Right atrium auricular region (tissue), 2 donors: ENCODE data around the gene WNT9B. TPM values are rescaled to one million over a fixed set of nuclear protein-coding genes. Genes with fewer than 3 reads are reported as not detected.

Experiments
- DNase-seq: peaks from one replicate; pipeline ENCODE4 v3.0.0-alpha.2; 2019; ENCODE audit warnings: low spot score
- H3K27ac ChIP-seq, 2 donors: fragments of 200-600 bp; sonication (generic); 1 replicate in 1 of 2; 2 replicates in 1 of 2; pipeline ENCODE4 v1.5.1; 2016 to 2019
- H3K27me3 ChIP-seq, 2 donors: fragments of 200-600 bp; sonication (generic); one replicate each; pipeline versions ENCODE4 v1.5.1 to v1.6.0; 2017 to 2019
- H3K36me3 ChIP-seq: fragments of 200-600 bp; sonication (generic); one replicate; pipeline ENCODE4 v1.5.1; 2016
- H3K4me1 ChIP-seq, 2 donors: fragments of 200-600 bp; sonication (generic); one replicate each; pipeline versions ENCODE4 v1.5.1 to v1.6.0; 2017 to 2019
- H3K4me3 ChIP-seq, 2 donors: fragments of 200-600 bp; sonication (generic); 1 replicate in 1 of 2; 2 replicates in 1 of 2; pipeline ENCODE4 v1.5.1; 2017 to 2019; ENCODE audit warnings: mild to moderate bottlenecking in 1 of 2, moderate library complexity in 1 of 2
- H3K9me3 ChIP-seq, 2 donors: fragments of 200-600 bp; sonication (generic); one replicate each; pipeline ENCODE4 v1.5.1; 2019
- CTCF ChIP-seq, 2 donors: fragments of 200-600 bp; sonication (generic); IDR thresholded peaks; one replicate each; pipeline ENCODE4 v1.5.1; 2019; ENCODE audit warnings: antibody characterized with exemption in 2 of 2
- total RNA-seq, 2 donors: library from RNA; depleted of rRNA; stranded (reverse); fragments of >200 nt; gene quantifications; one replicate each; pipeline ENCODE4 v1.1.0, GENCODE V29; 2016

The WNT9B gene
- total RNA-seq, 2 donors from 2014 or later, result 2.4 to 22.1 TPM

- Histone ChIP-seq H3K27ac (no peak overlapping the region), H3K27me3 (no peaks in the 10 kb centered on the region), H3K4me3 (no peak overlapping the region), H3K4me1 (no peaks in the 10 kb centered on the region), H3K9me3 (no peaks in the 10 kb centered on the region), H3K36me3 (no peaks in the 10 kb centered on the region)
- no peak for TF ChIP-seq CTCF (IDR thresholded peaks at IDR 0.05)
- no peak for DNase-seq
These were observed 36.3 kb downstream of the WNT9B start for GRCh38 chr17:46887717-46888116.

- Histone ChIP-seq H3K27me3 (no peaks in the 10 kb centered on the region), H3K9me3 (no peaks in the 10 kb centered on the region), H3K4me1 (no peaks in the 10 kb centered on the region), H3K36me3 (no peaks in the 10 kb centered on the region), H3K27ac (no peak overlapping the region), H3K4me3 (no peak overlapping the region)
- no peak for DNase-seq
- no peak for TF ChIP-seq CTCF (IDR thresholded peaks at IDR 0.05)
These were observed 37.3 kb downstream of the WNT9B start for GRCh38 chr17:46888727-46889126.

GRCh38 chr17:46889519-46889918 is 38.1 kb downstream of the WNT9B start:
- H3K9me3 ChIP-seq, result no peaks in the 10 kb centered on the region
- no peak overlapping the region for H3K27ac ChIP-seq
- no peaks in the 10 kb centered on the region for H3K27me3 ChIP-seq
- H3K36me3 ChIP-seq, result no peaks in the 10 kb centered on the region
- H3K4me3 ChIP-seq, result no peak overlapping the region
- H3K4me1 ChIP-seq, result no peaks in the 10 kb centered on the region
- no peak for TF ChIP-seq CTCF (IDR thresholded peaks at IDR 0.05)
- DNase-seq, result no peak

GRCh38 chr17:46889992-46890564 is 38.7 kb downstream of the WNT9B start:
- no peaks in the 10 kb centered on the region for H3K36me3 ChIP-seq
- TF ChIP-seq CTCF (IDR thresholded peaks at IDR 0.05), result no peak
- no peak for DNase-seq
- no peaks in the 10 kb centered on the region for H3K4me1 ChIP-seq
- H3K27me3 ChIP-seq, result no peaks in the 10 kb centered on the region
- H3K27ac ChIP-seq, result no peak overlapping the region
- no peaks in the 10 kb centered on the region for H3K9me3 ChIP-seq
- H3K4me3 ChIP-seq, result no peak overlapping the region

- no peaks in the 10 kb centered on the region for H3K36me3 ChIP-seq
- TF ChIP-seq CTCF (IDR thresholded peaks at IDR 0.05), result no peak
- H3K27ac ChIP-seq, result no peak overlapping the region
- H3K9me3 ChIP-seq, result no peaks in the 10 kb centered on the region
- no peak overlapping the region for H3K4me3 ChIP-seq
- H3K4me1 ChIP-seq, result no peaks in the 10 kb centered on the region
- no peak for DNase-seq
- H3K27me3 ChIP-seq, result no peaks in the 10 kb centered on the region
These were observed 39.3 kb downstream of the WNT9B start for GRCh38 chr17:46890638-46891037.

- H3K27ac ChIP-seq, result no peak overlapping the region
- H3K4me1 ChIP-seq, result no peaks in the 10 kb centered on the region
- H3K27me3 ChIP-seq, result no peaks in the 10 kb centered on the region
- DNase-seq, result no peak
- H3K36me3 ChIP-seq, result no peaks in the 10 kb centered on the region
- no peak for TF ChIP-seq CTCF (IDR thresholded peaks at IDR 0.05)
- no peak overlapping the region for H3K4me3 ChIP-seq
- no peaks in the 10 kb centered on the region for H3K9me3 ChIP-seq
These were observed 40.9 kb downstream of the WNT9B start for GRCh38 chr17:46892192-46892703.
